Effector memory CD4-positive, alpha-beta T cell (primary cell): ENCODE data around the gene TAF4.
"Not testable (repeated sequence)": the region's sequence is repeated elsewhere in the genome, so short reads cannot be mapped to it uniquely, and the experiment has no call there.

ENCODE experiments used
- DNase-seq, 3 donors: peaks; one replicate each; pipeline ENCODE4 v3.0.0-alpha.2; 2020
- H3K27ac ChIP-seq: 2 replicates; pipeline ENCODE4 v1.7.0; 2013; ENCODE audit warnings: mild to moderate bottlenecking, low read length, moderate library complexity; ENCODE audit not compliant: insufficient read depth, poor library complexity, severe bottlenecking
- H3K27me3 ChIP-seq: replicated peaks from 2 replicates; pipeline ENCODE4 v1.7.0; 2013; ENCODE audit warnings: mild to moderate bottlenecking, low read length; ENCODE audit not compliant: insufficient read depth, control insufficient read depth, poor library complexity, severe bottlenecking
- H3K36me3 ChIP-seq: 2 replicates; pipeline ENCODE4 v1.7.0; 2013; ENCODE audit warnings: mild to moderate bottlenecking, low read length, moderate library complexity; ENCODE audit not compliant: control insufficient read depth, insufficient read depth
- H3K4me1 ChIP-seq: 2 replicates; pipeline ENCODE4 v1.7.0; 2013; ENCODE audit warnings: low read length, mild to moderate bottlenecking; ENCODE audit not compliant: control insufficient read depth, insufficient read depth, poor library complexity, severe bottlenecking
- H3K4me3 ChIP-seq: 2 replicates; pipeline ENCODE4 v1.7.0; 2013; ENCODE audit warnings: low read length, low read depth, mild to moderate bottlenecking; ENCODE audit not compliant: insufficient read depth, poor library complexity, severe bottlenecking
- H3K9me3 ChIP-seq: 2 replicates; pipeline ENCODE4 v1.7.0; 2013; ENCODE audit warnings: mild to moderate bottlenecking, low read length, moderate library complexity; ENCODE audit not compliant: control insufficient read depth

The TAF4 gene

GRCh38 chr20:62097881-62098407 lies 32.3 kb upstream of the TAF4 start:
- Histone ChIP-seq H3K4me3 (no peak overlapping the region), H3K9me3 (peaks cover 12% of the 10 kb centered on the region), H3K4me1 (no peaks in the 10 kb centered on the region), H3K27me3 (peaks cover 4% of the 10 kb centered on the region), H3K27ac (no peak overlapping the region), H3K36me3 (no peaks in the 10 kb centered on the region)
- no peak for DNase-seq

GRCh38 chr20:62096421-62097380 lies 31.0 kb upstream of the TAF4 start:
- no peaks in the 10 kb centered on the region for H3K4me1 ChIP-seq
- no peaks in the 10 kb centered on the region for H3K36me3 ChIP-seq
- H3K9me3 ChIP-seq = peaks cover 8% of the 10 kb centered on the region
- no peak for DNase-seq
- no peak overlapping the region for H3K27ac ChIP-seq
- no peak overlapping the region for H3K4me3 ChIP-seq
- H3K27me3 ChIP-seq = no peaks in the 10 kb centered on the region

- no peaks in the 10 kb centered on the region for H3K4me1 ChIP-seq
- H3K9me3 ChIP-seq = no peaks in the 10 kb centered on the region
- H3K36me3 ChIP-seq = no peaks in the 10 kb centered on the region
- no peak for DNase-seq
- H3K27me3 ChIP-seq = no peaks in the 10 kb centered on the region
- H3K4me3 ChIP-seq = no peak overlapping the region
- H3K27ac ChIP-seq = no peak overlapping the region
Measured at GRCh38 chr20:62089393-62089792, 23.7 kb upstream of the TAF4 start.

GRCh38 chr20:62088258-62089127 lies 22.8 kb upstream of the TAF4 start:
- DNase-seq = no peak
- H3K27ac ChIP-seq = no peak overlapping the region
- H3K4me3 ChIP-seq = no peak overlapping the region
- no peaks in the 10 kb centered on the region for H3K36me3 ChIP-seq
- H3K27me3 ChIP-seq = no peaks in the 10 kb centered on the region
- H3K9me3 ChIP-seq = no peaks in the 10 kb centered on the region
- no peaks in the 10 kb centered on the region for H3K4me1 ChIP-seq

- no peaks in the 10 kb centered on the region for H3K27me3 ChIP-seq
- H3K36me3 ChIP-seq = no peaks in the 10 kb centered on the region
- H3K27ac ChIP-seq = no peak overlapping the region
- H3K9me3 ChIP-seq = no peaks in the 10 kb centered on the region
- H3K4me1 ChIP-seq = no peaks in the 10 kb centered on the region
- DNase-seq = no peak
- no peak overlapping the region for H3K4me3 ChIP-seq
Measured at GRCh38 chr20:62087632-62088031, 22.0 kb upstream of the TAF4 start.

GRCh38 chr20:62087227-62087626 lies 21.5 kb upstream of the TAF4 start:
- Histone ChIP-seq H3K9me3 (no peaks in the 10 kb centered on the region), H3K4me3 (no peak overlapping the region), H3K27ac (no peak overlapping the region), H3K4me1 (no peaks in the 10 kb centered on the region), H3K36me3 (no peaks in the 10 kb centered on the region), H3K27me3 (no peaks in the 10 kb centered on the region)
- no peak for DNase-seq

GRCh38 chr20:62085206-62085605 lies 19.5 kb upstream of the TAF4 start:
- H3K27ac ChIP-seq = no peak overlapping the region
- no peak overlapping the region for H3K4me3 ChIP-seq
- DNase-seq = no peak
- no peaks in the 10 kb centered on the region for H3K9me3 ChIP-seq
- no peaks in the 10 kb centered on the region for H3K4me1 ChIP-seq
- no peaks in the 10 kb centered on the region for H3K27me3 ChIP-seq
- no peaks in the 10 kb centered on the region for H3K36me3 ChIP-seq

- H3K4me1 ChIP-seq, H3K27ac ChIP-seq, H3K4me3 ChIP-seq, DNase-seq, H3K36me3 ChIP-seq, H3K27me3 ChIP-seq, H3K9me3 ChIP-seq: not testable (repeated sequence)
Measured at GRCh38 chr20:62084224-62084623, 18.5 kb upstream of the TAF4 start.

GRCh38 chr20:62083312-62083711 lies 17.6 kb upstream of the TAF4 start:
- Histone ChIP-seq H3K9me3 (no peaks in the 10 kb centered on the region), H3K36me3 (no peaks in the 10 kb centered on the region), H3K4me1 (no peaks in the 10 kb centered on the region), H3K27ac (no peak overlapping the region), H3K4me3 (no peak overlapping the region), H3K27me3 (no peaks in the 10 kb centered on the region)
- no peak for DNase-seq
